OCI-LY7 (cell line): ENCODE data around the gene SLC2A6. TPM values are rescaled to one million over a fixed set of nuclear protein-coding genes. Genes with fewer than 3 reads are reported as not detected.

Source experiments
- BruUV-seq: library from RNA; stranded (reverse); fragments of 400-500 nt; replicated peaks from 2 replicates; lab custom pipeline; 2021; lab: Mats Ljungman, UMichigan
- CTCF ChIA-PET: fragments of 300-600 bp; sonication (Branson Sonifier 250); formaldehyde crosslinking; loops from one replicate; lab custom pipeline; 2022; ENCODE audit warnings: antibody characterized with exemption; ENCODE audit not compliant: unreplicated experiment; lab: Charles Lee
- POLR2A ChIA-PET: fragments of 300-600 bp; sonication (Branson Sonifier 250); formaldehyde crosslinking; loops from one replicate; lab custom pipeline; 2022; ENCODE audit warnings: antibody characterized with exemption; lab: Charles Lee
- DNase-seq: peaks from one replicate; pipeline ENCODE4 v3.0.0-alpha.2; 2015; ENCODE audit warnings: low spot score
- H2AFZ ChIP-seq: fragments of 200-600 bp; sonication (generic), shearing (Covaris generic); 2 replicates; pipeline ENCODE4 v1.6.1; 2014; ENCODE audit warnings: mild to moderate bottlenecking, antibody characterized with exemption, low read length, moderate library complexity
- H3K27ac ChIP-seq: fragments of 200-600 bp; sonication (generic); 2 replicates; pipeline ENCODE4 v1.5.1; 2014; ENCODE audit warnings: mixed run types, low read depth, mild to moderate bottlenecking, moderate library complexity, low read length, inconsistent platforms; ENCODE audit not compliant: poor library complexity, severe bottlenecking
- H3K36me3 ChIP-seq: fragments of 200-600 bp; sonication (generic); 2 replicates; pipeline ENCODE4 v1.6.1; 2014; ENCODE audit warnings: mild to moderate bottlenecking, antibody characterized with exemption, low read length, moderate library complexity, mixed read lengths; ENCODE audit not compliant: insufficient read depth
- H3K4me1 ChIP-seq: fragments of 200-600 bp; sonication (generic); 2 replicates; pipeline ENCODE4 v1.5.1; 2014; ENCODE audit warnings: mild to moderate bottlenecking, low read length; ENCODE audit not compliant: insufficient read depth, poor library complexity, severe bottlenecking
- H3K4me2 ChIP-seq: fragments of 200-600 bp; sonication (generic); 2 replicates; pipeline ENCODE4 v1.6.1; 2014; ENCODE audit warnings: mild to moderate bottlenecking, low read length
- H3K4me3 ChIP-seq: fragments of 200-600 bp; sonication (generic); 2 replicates; pipeline ENCODE4 v1.5.1; 2014; ENCODE audit warnings: mild to moderate bottlenecking, low read depth, low read length; ENCODE audit not compliant: poor library complexity, severe bottlenecking
- H3K79me2 ChIP-seq: fragments of 200-600 bp; sonication (generic); 2 replicates; pipeline ENCODE4 v1.6.1; 2016; ENCODE audit warnings: low read depth, mild to moderate bottlenecking, low read length, moderate library complexity, mixed read lengths; ENCODE audit not compliant: insufficient read depth
- H3K9me2 ChIP-seq: fragments of 200-600 bp; sonication (generic); 2 replicates; pipeline ENCODE4 v1.6.1; 2016; ENCODE audit warnings: mild to moderate bottlenecking, low read length, mixed read lengths; ENCODE audit not compliant: insufficient read depth
- H3K9me3 ChIP-seq: fragments of 200-600 bp; sonication (generic); 2 replicates; pipeline ENCODE4 v1.6.1; 2014; ENCODE audit warnings: mild to moderate bottlenecking, mixed run types, low read length, mixed read lengths
- H4K20me1 ChIP-seq: fragments of 200-600 bp; sonication (generic); 2 replicates; pipeline ENCODE4 v1.6.1; 2014; ENCODE audit warnings: mild to moderate bottlenecking, antibody characterized with exemption, low read length, moderate library complexity, mixed read lengths; ENCODE audit not compliant: insufficient read depth
- EZH2phosphoT487 ChIP-seq: fragments of 200-600 bp; sonication (generic); IDR thresholded peaks from 2 replicates; pipeline ENCODE4 v1.6.1; 2018; ENCODE audit warnings: low read depth, borderline replicate concordance, mild to moderate bottlenecking, mixed run types, antibody characterized with exemption, low read length, moderate library complexity, mixed read lengths
- intact Hi-C: fragments of 100-400 bp; cut with micrococcal nuclease; formaldehyde crosslinking; loops from one replicate; pipeline ENCODE4 v1.10.0; 2022; ENCODE audit not compliant: unreplicated experiment
- total RNA-seq, 2 experiments: library from RNA; depleted of rRNA in 1 of 2; stranded (reverse); fragments of >200 nt in 1 of 2; shearing (Covaris generic) in 1 of 2; gene quantifications; 2 replicates each; pipeline ENCODE4 v1.2.3, GENCODE V29; 2014 to 2022
- TF ChIP-seq, protein P1 (sequence below): fragments of 200-600 bp; sonication (generic); conservative IDR thresholded peaks from 2 replicates; pipeline ENCODE4 v1.5.1; 2014; ENCODE audit warnings: mild to moderate bottlenecking, antibody characterized with exemption, low read length, moderate library complexity, mixed read lengths

The SLC2A6 gene
- total RNA-seq, 2 experiments from 2014 or later = 51.0 to 52.9 TPM

DNA sequence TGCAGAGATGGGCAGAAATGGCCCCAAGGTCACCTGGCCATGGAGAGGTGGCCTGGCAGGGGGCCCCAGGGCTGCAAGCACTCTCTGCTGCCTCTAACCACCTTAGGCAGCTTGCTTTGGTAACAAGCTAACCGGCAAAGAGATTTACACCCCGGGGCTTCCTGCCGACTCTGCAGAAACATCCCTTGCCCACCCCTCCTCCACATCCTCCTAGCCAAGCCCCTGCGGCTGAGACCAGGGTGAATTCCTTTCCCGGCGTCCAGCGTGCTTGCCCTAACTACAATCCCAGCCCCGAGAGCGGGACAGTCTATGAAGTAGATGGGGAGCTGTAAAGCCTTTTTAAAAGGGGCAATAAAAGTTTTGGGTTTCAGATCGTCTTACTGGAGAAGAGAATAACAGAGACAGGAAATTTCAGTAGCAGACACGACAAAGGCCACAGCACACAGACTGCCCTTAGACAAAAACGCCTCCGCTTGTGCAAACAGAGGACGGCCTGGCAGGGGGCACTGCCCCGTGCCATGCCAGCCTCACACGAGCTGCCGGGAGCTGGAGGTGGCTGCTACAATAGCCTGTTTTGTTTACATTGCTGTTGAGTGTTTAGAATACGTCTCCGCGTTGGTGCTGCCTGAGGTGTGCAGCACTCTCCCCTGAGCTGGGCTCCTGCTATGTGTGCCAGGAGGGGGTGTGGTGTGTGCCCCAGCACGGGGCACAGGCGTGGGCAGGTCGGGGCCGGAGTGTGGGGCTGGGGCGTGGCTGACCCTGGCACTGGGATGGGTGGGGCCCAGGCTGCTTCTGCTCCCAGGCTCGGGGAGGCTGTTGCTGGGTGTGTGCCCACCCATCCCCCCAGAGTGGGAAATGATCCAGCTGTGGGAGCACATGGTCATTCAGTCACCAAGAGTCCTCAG lies 30.5 kb upstream of the SLC2A6 start:
- H3K4me2 ChIP-seq = 0 out of 2 replicates have a peak overlapping the region, but pooled peaks have one; percentile 9
- ChIA-PET POLR2A (no interaction called here), CTCF (no interaction called here)
- peak; percentile 32 for DNase-seq
- no peaks in the 10 kb centered on the region for H4K20me1 ChIP-seq
- no peaks in the 10 kb centered on the region for H3K9me2 ChIP-seq
- H2AFZ ChIP-seq = peak overlapping the region; percentile 45; the same call in 1 of the 2 replicates
- no TSS peak for BruUV-seq
- intact Hi-C loops = no loop called here
- no peaks in the 10 kb centered on the region for H3K79me2 ChIP-seq
- no peak overlapping the region for H3K27ac ChIP-seq
- no peak overlapping the region for H3K4me3 ChIP-seq
- H3K9me3 ChIP-seq = no peaks in the 10 kb centered on the region
- H3K4me1 ChIP-seq = no peaks in the 10 kb centered on the region
- no peaks in the 10 kb centered on the region for H3K36me3 ChIP-seq
- TF ChIP-seq EZH2phosphoT487 = no peak
- TF ChIP-seq, protein P1, sequence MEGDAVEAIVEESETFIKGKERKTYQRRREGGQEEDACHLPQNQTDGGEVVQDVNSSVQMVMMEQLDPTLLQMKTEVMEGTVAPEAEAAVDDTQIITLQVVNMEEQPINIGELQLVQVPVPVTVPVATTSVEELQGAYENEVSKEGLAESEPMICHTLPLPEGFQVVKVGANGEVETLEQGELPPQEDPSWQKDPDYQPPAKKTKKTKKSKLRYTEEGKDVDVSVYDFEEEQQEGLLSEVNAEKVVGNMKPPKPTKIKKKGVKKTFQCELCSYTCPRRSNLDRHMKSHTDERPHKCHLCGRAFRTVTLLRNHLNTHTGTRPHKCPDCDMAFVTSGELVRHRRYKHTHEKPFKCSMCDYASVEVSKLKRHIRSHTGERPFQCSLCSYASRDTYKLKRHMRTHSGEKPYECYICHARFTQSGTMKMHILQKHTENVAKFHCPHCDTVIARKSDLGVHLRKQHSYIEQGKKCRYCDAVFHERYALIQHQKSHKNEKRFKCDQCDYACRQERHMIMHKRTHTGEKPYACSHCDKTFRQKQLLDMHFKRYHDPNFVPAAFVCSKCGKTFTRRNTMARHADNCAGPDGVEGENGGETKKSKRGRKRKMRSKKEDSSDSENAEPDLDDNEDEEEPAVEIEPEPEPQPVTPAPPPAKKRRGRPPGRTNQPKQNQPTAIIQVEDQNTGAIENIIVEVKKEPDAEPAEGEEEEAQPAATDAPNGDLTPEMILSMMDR = no peak

DNA sequence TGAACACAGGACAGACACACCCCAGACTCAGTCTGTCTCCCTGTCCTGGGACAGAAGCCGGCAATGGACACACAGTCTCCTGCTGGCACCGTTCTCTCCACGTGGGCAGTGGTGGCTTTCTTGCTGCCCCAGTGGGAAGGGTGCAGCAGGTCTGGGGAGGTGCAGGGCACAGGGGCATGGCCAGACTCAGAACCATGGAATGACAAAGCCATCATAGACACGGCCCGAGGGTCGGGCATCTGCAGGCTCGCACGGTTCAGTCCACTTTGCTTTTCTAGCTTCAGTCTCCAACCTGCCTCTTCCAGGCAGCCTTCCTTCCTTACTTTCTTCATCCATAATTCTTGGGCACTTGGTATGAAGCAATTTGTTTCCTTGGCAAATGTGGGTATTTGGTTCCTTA lies 29.1 kb upstream of the SLC2A6 start:
- H3K4me1 ChIP-seq = no peaks in the 10 kb centered on the region
- no peaks in the 10 kb centered on the region for H3K36me3 ChIP-seq
- H3K79me2 ChIP-seq = no peaks in the 10 kb centered on the region
- ChIA-PET CTCF (no interaction called here), POLR2A (no interaction called here)
- no TSS peak for BruUV-seq
- no peak for DNase-seq
- no peak overlapping the region for H3K27ac ChIP-seq
- H3K4me3 ChIP-seq = no peak overlapping the region
- H3K9me3 ChIP-seq = no peaks in the 10 kb centered on the region
- no peaks in the 10 kb centered on the region for H4K20me1 ChIP-seq
- TF ChIP-seq, protein P1 = no peak
- TF ChIP-seq EZH2phosphoT487 = no peak
- H3K9me2 ChIP-seq = no peaks in the 10 kb centered on the region
- no peak overlapping the region for H2AFZ ChIP-seq
- no peak overlapping the region for H3K4me2 ChIP-seq
- intact Hi-C loops = no loop called here
